Activated T-cell treated with anti-CD3 and anti-CD28 coated beads for 4 hours (primary cell): Measurements from ENCODE around the gene SIGLEC12.
"Not testable (repeated sequence)": the region's sequence is repeated elsewhere in the genome, so short reads cannot be mapped to it uniquely, and the experiment has no call there.

Source experiments
- DNase-seq: peaks from one replicate; pipeline ENCODE4 v3.0.0-alpha.2; 2020

SIGLEC12 gene

DNA sequence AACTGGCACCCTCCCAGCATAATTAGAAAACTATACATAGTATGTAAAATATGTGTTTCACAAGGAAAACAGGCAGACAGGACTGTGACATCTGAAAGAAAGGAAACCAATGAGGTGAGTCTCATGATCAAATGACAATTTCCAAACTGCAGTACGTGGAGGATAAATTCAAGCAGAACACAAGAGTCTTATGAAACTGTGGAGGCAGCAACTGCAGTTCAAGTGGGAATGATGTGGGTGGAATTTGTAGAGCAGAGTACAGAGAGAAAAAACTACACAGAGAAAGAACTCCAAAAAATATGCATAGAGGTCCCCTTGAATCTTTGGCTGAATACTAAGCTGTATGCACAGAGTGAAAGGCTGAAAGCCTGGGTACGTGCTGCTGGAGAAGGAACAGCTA is 20.2 kb upstream of the SIGLEC12 start:
- DNase-seq = no peak

DNA sequence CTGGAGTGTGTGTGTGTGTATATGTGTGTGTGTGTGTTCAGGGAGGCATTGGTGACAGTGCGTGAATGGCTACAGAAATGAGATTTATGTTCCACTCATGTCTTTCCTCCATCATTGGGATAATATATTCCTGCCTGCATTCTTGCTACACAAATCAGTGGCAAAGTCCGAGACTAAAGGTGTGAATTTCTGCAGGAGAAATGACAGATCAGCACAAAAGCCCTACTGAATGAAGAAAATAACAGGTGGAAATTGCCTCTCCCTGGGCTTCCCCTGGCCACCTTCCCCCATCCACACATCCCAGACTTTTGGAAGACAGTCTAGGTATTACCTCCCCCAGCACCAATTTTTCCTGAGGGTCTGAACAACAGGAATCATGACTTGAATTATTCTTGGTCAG is 19.8 kb upstream of the SIGLEC12 start:
- DNase-seq = no peak

GRCh38 chr19:51520728-51521127 is 19.1 kb upstream of the SIGLEC12 start:
- no peak for DNase-seq

DNA sequence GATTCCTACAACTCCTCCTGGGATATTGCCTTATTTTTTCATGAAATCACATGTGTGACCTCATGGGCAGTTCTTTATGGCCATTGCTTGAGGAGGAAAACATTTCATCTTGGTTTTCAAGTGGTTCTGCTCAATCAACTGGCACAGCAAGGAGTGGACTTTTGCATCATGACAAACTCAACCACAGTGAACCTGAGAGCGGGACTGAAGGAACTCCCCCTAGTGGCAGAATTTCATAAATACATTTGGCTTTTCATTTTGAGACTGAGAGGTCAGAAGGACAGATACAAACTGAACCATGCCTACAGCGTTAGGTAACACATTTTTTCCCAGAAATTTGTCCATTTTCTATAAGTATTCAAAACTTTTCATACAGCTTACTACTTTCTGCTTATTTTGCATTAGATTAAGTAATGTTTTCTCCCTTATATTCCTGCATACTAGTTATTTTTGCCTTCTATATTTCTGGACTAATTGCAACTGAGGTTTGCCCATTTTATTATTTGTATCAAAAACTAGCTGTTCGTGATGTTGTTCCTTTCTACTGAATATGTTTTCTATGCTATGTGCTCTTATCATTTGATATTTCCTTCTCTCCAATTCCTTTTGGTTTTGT is 13.4 kb upstream of the SIGLEC12 start:
- DNase-seq = peak; percentile 22

DNA sequence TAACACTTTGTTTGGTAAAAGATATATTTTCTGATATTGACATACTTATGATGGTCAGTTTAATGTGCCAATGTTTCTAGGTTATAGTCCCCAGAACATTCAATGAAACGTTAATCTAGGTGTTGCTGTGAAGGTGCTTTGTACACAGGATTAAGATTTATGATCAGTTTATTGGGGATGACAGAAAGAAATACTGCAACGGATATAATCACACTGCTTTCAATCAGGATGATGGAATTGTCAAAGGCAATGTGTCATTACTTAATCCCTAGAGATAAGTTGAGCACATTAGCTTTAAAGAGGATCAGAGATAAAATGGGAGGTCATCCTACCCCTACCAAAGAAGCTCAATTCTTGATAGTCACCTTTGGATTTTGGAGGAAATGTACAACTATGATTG is 12.4 kb upstream of the SIGLEC12 start:
- DNase-seq = no peak

GRCh38 chr19:51511353-51511752 is 9.8 kb upstream of the SIGLEC12 start:
- no peak for DNase-seq

DNA sequence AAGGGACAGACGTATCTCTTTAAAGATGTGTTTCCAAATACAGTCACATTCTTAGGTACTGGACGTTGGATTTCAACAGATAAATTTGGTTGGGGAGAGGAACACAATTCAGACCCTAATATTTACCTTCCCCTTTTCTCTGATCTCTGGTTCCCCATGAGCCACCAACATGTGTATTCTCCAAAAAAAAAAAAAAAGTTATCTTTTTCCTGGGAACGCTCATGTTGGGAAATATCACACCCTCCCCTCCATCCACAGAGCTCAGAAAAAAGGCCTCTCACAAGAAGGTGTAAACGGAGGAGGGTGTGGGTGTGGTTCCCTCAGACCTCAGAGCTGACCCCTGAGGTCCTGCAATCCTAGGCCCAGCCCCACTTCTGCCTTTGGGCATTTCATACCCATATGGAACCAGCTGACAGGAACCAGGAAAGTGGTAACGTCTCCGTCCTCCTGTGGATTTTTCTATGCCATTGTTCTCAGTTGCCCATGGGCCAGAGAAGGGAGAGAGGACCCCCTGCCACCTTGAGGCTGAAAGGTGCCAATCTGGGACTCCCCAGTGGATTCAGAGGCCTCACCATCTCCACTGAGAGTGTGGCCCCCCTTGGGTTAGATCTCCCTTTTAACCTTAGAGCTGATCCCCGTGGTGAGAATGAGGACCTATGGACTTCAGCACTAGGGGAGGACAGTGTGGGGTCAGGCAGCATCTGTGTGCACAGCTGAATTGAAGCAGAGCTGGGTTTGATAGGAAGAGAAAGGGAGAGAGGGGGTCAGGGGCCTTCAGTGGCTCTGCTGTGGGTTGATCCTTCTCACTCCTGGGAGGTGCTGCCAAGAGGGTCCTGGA is 8.4 kb upstream of the SIGLEC12 start:
- DNase-seq = no peak

GRCh38 chr19:51508059-51508733 is 6.6 kb upstream of the SIGLEC12 start:
- DNase-seq = no peak

DNA sequence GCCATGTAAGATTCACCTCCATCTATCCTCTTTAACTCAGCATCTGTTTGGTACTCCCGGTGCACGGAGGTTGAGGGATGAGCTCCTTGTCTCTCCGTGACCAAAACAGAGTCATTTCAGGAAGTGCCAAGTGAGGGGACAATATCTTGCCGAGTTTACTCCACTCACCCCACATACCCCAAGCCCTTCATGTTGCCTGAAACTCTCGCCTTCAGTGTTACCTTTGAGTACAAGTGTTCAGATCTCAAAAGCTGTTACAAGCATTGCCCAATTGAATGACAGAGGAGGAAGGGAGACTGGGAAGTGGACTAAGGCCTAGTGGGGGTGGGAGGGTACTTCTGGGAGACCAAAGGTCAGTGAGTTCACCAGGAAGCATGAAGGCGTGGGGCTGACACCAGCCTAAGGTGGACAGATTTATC is 6.0 kb upstream of the SIGLEC12 start:
- no peak for DNase-seq

DNA sequence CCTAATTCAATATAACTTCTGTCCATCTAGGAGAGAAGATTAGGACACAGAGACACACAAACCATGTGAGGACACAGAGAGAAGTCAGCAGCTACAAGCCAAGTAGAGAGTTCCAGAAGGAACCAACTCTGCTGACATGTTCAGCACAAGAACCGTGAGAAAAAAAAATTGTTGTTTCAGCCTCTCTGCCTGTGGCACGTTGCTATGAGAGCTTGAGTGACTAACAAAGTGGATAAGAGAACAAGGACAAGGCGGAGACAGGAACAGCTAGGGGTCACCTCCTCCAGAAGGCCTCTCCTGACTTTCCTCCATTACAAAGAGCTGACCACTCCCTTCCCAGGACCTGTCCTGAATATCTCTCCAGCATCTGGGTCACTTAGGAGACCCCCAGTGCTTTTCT is 5.6 kb upstream of the SIGLEC12 start:
- DNase-seq = no peak

GRCh38 chr19:51505904-51506303 is 4.3 kb upstream of the SIGLEC12 start:
- DNase-seq = no peak

GRCh38 chr19:51503896-51504295 is 2.3 kb upstream of the SIGLEC12 start:
- DNase-seq = no peak

DNA sequence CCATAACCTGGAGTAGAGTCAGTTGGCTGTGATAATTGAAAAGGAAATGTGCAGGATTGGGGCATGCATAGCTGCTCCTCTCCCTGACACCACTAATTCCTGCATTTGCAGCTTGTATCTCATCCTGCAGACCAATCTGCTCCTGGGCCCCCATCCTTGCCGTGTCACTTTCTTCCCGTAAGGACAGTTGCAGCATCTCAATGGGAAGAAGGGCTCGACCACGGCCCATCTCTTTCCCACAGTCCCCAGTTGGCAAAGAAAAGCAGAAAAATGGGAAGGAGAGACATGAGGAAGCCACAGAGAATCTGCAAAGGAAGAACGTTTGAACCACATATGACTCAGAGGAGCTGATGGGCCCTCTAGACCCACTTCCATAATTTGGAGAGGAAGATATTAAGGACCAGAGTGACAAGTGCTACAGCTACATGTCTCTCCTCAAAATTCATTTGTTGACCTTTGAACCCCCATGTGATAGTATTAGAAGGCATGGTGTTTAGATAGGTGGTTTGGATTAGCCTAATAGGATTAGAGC is 1.8 kb upstream of the SIGLEC12 start:
- no peak for DNase-seq

DNA sequence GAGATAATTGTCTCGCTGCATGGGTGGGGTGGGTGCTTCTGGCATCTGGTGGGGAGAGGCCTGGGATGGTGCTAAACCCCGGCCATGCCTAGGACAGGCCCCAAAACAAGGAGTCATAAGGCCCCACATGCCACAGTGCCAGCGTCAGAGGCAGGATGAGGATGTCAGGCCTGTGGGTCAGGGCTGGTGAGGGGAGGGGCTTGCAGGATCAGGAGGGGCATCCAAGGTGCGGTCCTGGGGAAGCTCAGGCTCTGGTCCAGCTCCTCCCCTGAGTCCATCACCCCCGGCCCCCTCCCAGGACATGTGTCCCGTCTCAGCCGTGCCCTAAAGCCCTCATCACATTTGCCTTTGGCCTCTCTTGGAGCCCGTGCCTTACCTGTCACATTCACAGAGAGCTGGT is 669 bp downstream of the SIGLEC12 start:
- not testable (repeated sequence) for DNase-seq

DNA sequence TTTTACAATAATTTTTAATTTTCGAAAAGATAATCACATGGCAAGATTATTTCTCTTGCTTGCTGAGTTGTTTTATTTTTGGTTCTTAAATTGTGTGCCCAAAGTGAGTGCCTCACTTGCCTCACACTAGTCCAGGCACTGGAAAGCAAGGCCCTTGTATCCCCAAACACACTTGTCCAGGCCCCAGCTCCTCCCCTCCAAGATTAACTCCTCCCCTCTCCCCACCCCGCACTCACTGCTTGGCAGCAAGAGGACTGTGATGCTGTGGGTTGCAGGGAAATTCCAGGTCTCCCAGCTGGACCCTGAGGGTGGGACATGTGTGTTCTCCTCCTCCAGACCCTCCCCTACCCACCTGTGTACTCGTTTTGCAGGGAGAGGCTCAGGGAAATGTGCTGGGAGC is 3.9 kb downstream of the SIGLEC12 start:
- no peak for DNase-seq

DNA sequence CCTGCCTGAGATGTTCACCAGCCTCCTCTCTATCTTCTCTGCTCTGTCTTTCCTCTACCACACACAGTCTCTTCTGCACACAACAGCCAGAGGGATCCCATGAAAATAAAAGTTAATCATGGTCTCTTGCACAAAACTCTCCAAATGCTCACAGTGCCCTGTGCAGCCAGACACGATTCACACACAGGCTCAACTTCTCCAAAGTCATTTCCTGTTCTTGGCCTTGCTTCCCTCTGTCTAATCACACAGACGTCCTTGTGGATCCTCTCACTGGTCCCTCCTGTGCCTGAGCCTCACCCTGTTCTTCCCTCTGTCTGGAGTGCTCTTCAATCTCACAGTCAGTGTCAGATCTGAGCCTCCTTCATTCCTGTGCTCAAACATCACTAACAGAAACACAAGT is 7.8 kb downstream of the SIGLEC12 start:
- no peak for DNase-seq

DNA sequence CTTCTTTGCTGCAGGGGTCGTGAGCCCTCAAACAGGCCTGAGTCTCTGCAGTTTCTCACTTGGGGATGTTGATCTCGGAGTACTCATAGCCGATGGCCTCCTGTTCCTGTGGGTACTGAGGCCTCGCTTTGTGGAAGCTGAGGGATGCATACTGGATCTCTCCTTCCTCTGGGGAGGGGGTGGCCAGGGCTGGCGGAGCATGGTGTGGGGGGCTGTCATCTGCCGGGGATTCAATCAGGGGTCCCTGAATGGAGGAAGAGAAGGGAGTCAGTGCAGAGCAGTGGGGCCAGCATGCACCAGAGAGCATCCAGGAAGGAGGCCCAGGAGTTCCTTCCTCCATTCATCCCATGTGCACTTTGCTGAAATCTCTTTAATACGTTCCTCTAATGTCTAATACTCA is 10.0 kb downstream of the SIGLEC12 start:
- no peak for DNase-seq

GRCh38 chr19:51490676-51491075 is 10.9 kb downstream of the SIGLEC12 start:
- no peak for DNase-seq

GRCh38 chr19:51489113-51489512 is 12.5 kb downstream of the SIGLEC12 start:
- no peak for DNase-seq

GRCh38 chr19:51488491-51488890 is 13.1 kb downstream of the SIGLEC12 start:
- no peak for DNase-seq

DNA sequence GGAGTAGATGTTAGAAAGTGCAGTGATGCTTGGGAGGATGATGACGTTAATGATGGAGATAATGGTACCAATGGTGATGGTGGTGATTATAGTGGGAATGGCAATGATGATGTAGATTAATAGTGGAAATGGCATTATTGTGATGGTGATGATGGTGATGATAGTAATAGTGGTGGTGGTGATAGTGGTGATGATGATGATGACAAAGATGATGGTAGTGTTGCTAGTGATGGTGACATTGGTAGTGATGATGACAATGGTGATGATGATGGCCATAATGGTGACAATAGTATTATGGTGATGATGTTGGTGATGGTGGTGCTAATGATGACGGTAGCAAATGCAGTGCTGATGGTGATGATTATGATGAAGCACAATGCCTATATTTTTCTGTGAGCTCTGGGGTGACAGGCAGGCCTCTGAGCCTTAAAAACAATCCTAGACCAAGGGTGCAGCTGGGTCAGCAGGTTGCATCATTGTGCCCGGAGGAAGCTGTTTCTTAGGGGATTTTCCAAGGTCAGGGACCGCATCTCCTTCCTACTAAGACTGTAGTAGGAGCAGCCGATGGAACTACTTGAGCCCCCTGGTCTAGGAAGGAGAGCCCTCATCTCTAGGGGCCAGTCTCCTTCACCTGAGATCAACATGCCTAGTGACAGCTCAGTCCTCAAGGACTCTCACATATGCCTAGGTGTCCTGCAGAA is 15.5 kb downstream of the SIGLEC12 start:
- DNase-seq = no peak

DNA sequence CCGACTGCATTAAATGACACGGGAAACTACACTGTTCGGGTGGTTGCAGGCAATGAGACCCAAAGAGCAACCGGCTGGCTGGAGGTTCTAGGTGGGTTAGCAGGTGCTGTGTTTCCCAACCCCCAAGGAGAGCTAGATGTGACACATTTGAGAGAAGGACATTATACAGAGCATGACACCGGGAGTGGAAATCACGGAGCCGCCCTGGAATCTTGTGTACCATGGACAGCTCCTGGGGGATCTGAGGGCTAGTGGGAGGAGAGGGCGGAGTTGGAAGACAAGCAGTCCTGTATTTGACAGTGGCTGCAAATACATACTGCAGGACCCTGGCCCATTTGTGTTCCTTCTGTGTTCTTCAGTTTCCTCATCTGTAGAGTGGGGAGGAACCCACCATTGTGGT is 21.0 kb downstream of the SIGLEC12 start:
- DNase-seq = no peak
